ENCODE measurements around the gene DEDD2.

DNA sequence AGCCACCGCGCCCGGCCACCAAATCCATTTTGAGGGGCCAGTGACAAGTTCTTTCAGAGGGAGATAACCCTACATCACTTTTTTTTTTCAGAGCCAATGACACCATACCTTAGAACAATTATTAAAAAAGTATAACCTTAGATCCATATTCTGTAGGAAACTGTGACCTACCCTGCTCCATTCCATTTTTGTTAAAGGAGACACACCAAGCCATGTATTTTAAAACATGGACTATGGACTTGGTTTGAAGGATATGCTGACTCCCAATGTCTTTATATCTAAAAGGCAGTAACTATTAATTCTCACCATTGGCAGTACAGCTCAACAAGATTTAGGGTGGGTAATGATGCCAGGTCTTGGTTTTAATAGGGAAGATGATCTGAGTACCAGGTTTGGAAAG lies 23.8 kb upstream of the DEDD2 start:
- TF ChIP-seq FOXM1 (IDR thresholded peaks at IDR 0.05; ENCODE audit: low read depth) (no peak), POLR2AphosphoS5 (IDR thresholded peaks at IDR 0.05; ENCODE audit: low read depth, low read length) (no peak), JUND (IDR thresholded peaks at IDR 0.05) (no peak), EP300 (IDR thresholded peaks at IDR 0.05; ENCODE audit: borderline replicate concordance in 1 of 2, low read depth in 1 of 2, low read length in 1 of 2) (no peak), TCF12 (IDR thresholded peaks at IDR 0.05) (no peak), TEAD4 (IDR thresholded peaks at IDR 0.05; ENCODE audit: borderline replicate concordance, insufficient read depth) (no peak), MXI1 (IDR thresholded peaks at IDR 0.05; ENCODE audit: low read depth, low read length) (no peak), NFIC (IDR thresholded peaks at IDR 0.05; ENCODE audit: borderline replicate concordance) (no peak), CHD2 (IDR thresholded peaks at IDR 0.05; ENCODE audit: low read length, partially characterized antibody) (no peak), RAD21 (IDR thresholded peaks at IDR 0.05; ENCODE audit: low read length) (no peak), EZH2phosphoT487 (IDR thresholded peaks at IDR 0.05; ENCODE audit: borderline replicate concordance, low read depth) (no peak)
- TF ChIP-seq, protein P1, sequence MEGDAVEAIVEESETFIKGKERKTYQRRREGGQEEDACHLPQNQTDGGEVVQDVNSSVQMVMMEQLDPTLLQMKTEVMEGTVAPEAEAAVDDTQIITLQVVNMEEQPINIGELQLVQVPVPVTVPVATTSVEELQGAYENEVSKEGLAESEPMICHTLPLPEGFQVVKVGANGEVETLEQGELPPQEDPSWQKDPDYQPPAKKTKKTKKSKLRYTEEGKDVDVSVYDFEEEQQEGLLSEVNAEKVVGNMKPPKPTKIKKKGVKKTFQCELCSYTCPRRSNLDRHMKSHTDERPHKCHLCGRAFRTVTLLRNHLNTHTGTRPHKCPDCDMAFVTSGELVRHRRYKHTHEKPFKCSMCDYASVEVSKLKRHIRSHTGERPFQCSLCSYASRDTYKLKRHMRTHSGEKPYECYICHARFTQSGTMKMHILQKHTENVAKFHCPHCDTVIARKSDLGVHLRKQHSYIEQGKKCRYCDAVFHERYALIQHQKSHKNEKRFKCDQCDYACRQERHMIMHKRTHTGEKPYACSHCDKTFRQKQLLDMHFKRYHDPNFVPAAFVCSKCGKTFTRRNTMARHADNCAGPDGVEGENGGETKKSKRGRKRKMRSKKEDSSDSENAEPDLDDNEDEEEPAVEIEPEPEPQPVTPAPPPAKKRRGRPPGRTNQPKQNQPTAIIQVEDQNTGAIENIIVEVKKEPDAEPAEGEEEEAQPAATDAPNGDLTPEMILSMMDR (IDR thresholded peaks at IDR 0.05) = no peak
